GM18861 (cell line): ENCODE results near the gene ACSL6.
A peak's percentile ranks its signal among the peaks of the same experiment; 100 is the strongest.

Source experiments
- ATAC-seq: cut with Tn5 transposase; IDR thresholded peaks from one replicate; pipeline ENCODE4 v1.9.1; 2021; ENCODE audit not compliant: unreplicated experiment

Gene ACSL6

DNA sequence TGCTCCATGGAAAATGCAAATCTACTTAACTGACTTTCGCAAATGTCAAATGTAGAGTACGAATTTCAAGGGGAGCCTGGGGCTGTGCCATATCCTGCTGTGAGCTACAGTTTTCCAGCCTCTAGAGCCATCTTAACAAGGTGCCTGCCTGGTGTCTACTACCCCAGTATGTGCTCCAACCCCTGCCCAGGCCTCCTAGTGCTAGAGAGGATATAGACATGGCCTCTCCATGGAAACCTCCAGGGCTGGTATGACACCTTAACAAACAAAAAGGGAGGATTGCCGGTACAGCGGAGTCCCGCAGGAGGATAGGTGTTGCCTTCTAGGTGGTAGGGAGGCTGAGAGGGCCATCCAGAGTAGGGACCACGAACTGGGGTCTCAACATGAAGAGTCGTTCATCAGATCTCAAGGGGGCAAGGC lies 35.4 kb upstream of the ACSL6 start:
- no peak for ATAC-seq

- no peak for ATAC-seq
Observed at GRCh38 chr5:132044207-132044606, 32.7 kb upstream of the ACSL6 start.

- ATAC-seq: no peak
Observed at GRCh38 chr5:132037353-132037752, 25.9 kb upstream of the ACSL6 start.

DNA sequence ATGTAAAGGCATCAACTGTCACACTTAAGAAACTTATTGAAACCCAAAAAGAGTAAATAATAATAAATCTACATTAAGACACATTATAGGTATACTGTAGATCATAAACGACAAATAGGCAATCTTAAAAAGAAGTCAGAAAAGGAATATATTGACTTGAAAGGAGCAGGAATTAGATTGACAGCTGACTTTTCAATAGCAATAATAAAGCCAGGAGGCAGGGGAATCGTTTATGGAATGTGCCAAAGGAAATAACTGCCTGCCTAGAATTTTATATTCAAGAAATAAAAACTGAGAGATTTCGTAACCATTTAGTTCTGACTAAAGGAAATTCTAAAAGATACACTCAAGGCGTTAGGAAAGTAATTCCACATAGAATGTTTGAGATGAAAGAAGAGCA lies 21.7 kb upstream of the ACSL6 start:
- ATAC-seq: no peak

DNA sequence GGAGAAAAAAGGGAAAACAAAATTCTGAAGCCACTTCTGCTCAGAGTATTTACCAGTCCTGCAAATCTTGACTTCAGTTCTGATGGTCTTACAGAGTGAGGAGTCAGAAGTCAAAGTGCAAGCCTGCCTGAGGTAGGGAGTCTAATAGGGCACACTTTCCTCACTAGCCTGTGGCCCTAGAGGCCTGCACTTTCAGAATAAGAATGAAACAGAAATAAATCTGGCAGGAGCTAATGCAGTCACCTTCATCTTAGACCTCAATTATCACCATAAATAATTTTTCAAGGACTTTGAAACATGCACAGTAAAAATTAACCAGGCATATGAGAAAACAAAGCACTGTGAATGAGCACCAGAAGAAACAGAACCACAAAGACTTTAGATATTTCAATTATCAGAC lies 20.7 kb upstream of the ACSL6 start:
- ATAC-seq: no peak

- ATAC-seq: no peak
Observed at GRCh38 chr5:132030610-132031009, 19.2 kb upstream of the ACSL6 start.

DNA sequence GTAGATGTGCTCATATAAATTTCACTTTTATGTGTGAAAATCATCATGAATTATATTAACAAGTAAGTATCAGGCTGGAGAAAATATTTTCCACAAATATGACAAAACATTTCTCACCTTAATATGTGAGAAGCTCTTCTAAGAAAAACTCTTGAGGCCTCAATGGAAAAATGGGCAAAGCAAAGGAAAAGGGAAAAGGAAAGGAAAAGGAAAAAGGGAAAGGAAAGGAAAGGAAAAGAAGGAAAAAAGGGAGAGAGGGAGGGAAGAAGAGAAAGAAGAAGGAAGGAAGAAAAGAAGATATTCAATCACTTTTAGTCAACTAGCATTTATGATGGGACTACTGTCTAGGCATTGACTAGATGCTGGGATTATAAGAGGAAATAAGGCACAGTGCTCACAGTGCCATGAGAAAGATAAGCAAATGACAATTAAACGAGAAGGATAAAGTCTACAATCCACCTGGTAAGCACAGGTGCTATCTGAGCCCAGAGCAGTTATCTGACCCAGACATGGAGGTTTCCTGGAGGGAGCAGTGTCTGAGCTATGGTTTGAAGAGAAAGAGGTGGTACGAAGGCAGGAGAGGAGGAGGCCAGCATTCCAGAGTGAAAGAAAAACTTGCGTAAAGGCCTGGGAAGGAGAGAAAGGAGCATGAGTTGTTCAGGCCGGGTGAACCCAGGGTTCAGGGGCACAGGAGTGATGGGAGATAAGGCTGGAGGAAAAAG lies 18.3 kb upstream of the ACSL6 start:
- no peak for ATAC-seq

DNA sequence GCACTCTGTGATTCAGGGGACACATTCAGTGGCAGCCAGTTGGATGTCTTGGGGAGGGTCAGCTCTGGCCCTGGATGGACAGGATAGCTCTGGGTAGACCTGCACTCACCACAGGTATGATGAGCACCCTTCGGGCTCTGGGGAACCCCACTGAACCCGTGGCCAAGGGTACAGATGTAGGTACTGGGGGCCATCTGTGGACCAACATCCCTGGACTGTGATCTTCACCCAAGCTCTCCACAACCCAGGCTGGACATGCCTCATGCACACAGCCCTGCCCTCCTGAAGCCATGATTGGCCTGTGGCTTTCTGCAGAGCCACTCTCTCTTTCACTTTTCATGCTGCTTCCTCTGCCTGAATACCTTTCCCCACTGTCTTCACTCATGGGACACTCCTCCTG lies 15.6 kb upstream of the ACSL6 start:
- ATAC-seq: no peak

GRCh38 chr5:132026516-132027008 lies 15.1 kb upstream of the ACSL6 start:
- no peak for ATAC-seq

DNA sequence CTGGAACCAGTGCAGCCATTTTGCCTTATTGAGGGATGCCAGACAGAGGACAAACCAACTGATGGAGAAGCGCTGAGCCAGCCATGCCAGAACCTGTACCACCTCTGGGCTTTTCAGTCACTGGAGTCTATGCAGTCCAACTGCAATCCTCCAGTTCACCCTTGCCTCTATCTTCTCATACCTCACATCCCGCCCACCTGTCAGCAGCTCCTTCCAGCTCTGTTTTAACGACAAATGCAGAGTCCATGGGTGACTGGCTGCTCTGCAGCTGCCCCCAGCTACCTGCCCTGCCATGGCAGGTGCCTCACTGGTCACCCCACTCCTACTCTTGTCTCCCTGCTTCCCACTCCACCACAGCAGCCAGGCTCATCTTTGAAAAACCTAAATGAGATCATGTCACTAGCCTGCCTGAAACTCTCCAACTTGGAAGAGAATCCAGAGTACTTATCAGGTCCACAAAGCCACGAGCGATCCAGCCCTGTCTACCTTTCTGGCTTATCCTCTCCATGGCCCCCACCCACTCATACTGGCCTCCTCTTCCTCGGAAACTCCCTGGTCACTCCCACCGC lies 14.0 kb upstream of the ACSL6 start:
- no peak for ATAC-seq

- ATAC-seq: no peak
Observed at GRCh38 chr5:132024789-132025402, 13.4 kb upstream of the ACSL6 start.

DNA sequence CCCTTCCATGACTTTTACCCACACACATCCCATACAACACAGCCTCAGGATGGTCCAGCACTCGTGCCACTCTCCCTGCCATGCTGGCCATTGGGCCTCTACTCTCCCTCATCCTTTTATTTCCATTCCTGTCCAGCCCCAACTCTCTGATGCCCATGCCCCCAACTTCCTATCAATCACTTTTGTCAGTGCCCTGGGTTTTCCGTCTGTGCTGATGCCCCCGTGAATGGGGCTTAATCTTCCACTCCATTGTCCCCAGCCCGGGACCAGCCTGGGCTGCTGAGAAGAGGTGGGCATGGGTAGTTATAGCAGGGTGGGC lies 12.6 kb upstream of the ACSL6 start:
- no peak for ATAC-seq

DNA sequence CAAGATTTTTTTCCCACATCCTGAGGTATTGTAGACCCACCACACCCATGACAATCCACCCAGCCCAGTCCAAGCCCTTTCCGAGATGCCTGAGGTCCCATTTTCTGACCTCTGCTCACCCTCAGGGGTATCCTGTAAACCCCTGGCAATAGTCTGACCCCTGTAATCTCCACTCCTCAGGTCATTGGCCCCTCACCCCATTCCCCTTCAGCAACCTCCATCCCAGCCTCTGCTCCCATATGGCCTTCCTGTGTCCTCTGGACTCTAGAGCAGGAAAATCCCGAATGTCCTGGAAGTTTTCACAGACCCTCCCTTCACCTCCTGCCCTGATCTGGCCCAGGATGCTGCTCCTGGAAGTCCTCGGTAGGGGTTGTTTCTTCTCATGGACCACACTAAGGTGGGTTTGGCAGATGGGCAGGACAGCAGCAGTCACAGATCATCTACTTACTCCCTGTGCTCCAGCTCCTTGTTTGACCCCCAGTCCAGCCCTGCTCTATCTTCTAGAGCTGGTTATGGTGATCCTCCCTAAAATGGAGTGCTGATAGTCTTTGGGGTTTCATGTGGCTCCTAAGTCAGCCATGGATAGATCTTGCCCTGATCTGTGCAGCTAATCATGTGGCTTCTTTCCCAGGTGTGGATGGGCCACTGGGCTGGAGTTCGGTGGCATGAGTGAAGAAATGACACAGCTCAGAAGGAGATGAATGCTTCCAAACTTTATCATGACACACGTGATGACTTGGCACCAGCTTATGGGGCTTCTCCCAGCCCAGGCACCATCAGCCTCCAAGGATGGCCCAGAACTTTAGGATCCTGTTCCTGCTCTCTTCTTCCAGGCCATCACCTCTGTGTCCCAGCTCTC lies 12.0 kb upstream of the ACSL6 start:
- ATAC-seq: no peak

DNA sequence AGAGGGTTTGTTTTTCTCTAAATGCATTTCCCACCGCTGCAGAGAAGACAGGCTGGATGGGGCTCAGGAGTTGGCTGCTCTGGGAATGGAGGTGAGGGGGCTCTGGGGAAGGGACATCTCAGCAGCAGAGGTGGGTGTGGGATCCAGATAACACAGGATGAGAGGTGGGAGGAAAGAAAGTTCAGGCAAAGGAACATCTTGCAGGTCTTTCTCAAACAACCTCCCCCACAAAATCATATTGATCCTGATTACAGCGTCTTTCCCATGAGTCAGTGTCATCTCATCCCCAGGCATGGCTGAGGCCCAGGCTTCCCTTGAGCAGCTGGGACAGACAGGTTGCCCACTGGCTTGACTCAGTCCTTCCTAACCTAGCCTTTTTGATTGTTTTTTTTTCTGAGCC lies 11.3 kb upstream of the ACSL6 start:
- ATAC-seq: no peak

GRCh38 chr5:132021654-132022053 lies 10.2 kb upstream of the ACSL6 start:
- ATAC-seq: no peak

- ATAC-seq: no peak
Observed at GRCh38 chr5:132020568-132021339, 9.3 kb upstream of the ACSL6 start.

DNA sequence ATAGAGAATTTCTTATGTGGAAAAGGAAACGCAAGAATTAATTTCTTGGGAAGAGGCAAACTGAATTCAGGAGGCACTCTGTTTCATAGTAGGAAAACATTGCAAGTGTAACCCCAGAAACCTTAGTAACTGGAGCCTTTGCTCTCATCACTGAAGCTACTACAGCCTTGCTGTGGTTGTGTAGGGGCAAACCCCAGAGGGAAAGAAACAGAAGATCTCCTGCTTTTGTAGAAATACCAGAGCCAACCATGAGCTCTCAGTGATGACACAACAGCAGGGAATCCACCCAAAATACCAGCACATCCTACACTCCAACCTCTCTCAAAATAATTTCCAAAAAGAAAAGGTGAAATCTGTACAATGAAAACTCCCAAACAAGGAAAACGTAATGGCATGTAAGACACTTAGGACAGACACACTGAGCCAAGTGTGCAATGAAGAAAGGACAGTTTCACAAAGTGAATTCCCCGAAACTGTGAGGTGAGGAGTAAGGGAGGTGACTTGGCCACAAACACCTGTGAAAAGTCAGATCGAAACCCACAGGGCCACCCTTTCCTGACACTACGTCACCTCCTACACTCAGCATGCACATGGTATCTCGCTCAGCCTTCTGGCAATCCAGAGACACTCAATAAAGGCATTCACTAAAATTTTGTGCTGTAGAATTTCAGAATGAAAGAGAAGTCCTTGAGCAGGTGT lies 8.5 kb upstream of the ACSL6 start:
- ATAC-seq: peak; percentile 99

DNA sequence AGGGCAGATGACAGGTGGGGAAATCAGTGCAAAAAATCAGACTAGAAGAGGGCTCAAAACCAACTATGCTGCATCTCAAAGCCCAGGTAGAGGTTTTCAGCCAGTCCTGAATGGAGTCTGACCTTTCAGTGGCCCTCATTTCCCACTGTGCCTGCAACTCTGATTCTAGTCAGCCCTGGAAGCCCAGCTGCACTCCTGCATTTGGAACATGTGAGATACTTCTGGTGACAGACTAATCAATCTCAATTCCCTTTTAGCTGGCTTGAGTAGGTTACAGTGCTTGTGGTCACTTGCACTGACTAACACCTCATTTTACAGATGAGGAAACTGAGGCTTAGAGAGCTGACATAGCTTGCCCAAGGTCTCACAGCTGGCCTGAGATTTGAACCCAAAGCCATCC lies 7.9 kb upstream of the ACSL6 start:
- no peak for ATAC-seq

- ATAC-seq: no peak
Observed at GRCh38 chr5:132017738-132018625, 6.5 kb upstream of the ACSL6 start.
